NCI-H748 (cell line): Measurements from ENCODE around the gene REXO4.

Source experiments
- DNase-seq: peaks from one replicate; lab custom pipeline; 2025; ENCODE audit not compliant: unreplicated experiment; lab: John Stamatoyannopoulos, UW

Gene REXO4

GRCh38 chr9:133370685-133371084 is 47.1 kb downstream of the REXO4 start:
- no peak for DNase-seq

DNA sequence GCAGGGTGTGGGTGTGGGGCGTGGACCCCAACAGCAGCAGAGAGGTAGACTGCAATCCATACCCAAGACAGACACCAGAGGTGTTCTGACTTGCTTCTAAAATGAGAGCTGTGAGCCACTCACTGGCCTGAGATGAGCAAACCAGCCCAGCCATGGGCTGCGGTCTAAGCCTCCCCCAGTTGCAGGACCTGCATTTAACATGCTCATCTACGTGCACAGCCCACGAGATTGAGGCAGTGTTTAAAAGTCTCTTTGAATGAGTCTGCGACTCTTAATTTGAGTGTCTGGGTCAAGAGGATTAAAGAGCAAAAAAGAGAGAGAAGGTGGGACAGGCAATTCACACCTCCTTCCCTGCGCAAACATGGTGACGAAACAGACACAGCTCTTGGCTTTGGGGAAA is 47.9 kb downstream of the REXO4 start:
- no peak for DNase-seq

DNA sequence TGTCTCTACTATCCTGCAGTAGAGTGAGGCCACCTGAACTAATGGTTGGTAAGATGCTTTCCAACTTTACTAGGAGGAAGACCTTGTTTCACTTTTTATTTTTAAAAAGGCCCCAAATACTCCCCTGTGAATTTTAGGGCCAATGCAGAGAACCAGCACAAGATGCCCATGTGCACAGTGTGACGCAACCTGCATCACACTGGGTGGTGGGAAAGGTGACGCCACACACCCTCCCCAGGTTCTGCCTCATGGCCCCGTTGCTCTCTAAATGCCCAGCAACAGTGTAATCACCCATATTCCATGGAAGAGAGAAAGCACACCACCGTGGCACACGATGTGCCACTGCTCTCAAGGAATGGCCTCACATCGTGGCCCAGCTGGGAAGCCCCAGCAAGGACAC is 48.4 kb downstream of the REXO4 start:
- DNase-seq = no peak

DNA sequence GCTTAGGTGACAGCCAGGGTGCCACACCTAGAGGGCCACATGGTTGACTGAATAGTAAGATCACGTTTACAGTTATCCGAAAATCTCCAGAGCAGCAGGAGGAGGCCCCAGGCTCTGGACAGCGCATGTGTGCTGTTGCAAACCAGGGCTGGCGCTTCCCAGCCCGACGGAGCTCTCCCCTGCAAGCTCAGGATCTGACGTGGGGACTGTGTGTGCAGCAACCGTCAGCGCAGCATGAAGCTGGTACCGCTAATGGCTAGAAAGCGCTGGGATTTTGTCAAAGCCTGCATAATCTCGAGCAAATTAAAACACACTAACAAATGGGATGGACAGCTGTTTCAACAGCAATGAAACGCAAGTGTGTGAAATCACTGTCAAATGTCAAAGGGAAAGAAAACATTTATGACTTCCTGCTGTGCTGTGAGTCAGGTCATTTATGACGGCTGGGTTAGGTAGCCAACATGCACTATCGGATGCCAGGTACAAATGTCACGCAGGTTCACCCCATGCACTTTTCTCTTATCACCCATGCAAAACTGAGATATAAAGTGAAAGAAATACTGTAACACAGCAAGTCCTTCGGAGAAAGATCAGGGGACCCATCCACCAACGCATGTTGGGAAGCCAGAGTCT is 49.4 kb downstream of the REXO4 start:
- DNase-seq = peak; percentile 90

GRCh38 chr9:133367778-133368177 is 50.0 kb downstream of the REXO4 start:
- DNase-seq = no peak

DNA sequence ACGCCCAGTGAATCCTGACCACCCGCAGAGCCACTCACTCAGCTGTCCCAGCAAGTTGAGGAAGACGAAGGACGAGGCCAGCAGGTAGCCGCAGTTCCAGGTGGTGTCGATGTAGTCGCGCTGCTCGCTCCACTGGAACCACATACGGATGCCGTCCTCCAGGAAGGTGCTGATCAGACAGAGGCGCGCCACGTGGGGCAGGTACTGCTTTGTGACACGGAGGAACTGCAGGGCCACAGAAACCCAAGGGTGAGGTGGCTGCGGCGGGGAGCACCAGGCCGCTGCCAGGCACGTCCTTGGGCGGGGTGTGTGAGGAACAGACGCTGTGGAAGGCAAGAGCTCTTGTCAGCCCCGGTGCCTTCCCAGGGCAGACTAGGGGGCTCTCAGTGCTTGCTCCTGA is 50.6 kb downstream of the REXO4 start:
- no peak for DNase-seq

DNA sequence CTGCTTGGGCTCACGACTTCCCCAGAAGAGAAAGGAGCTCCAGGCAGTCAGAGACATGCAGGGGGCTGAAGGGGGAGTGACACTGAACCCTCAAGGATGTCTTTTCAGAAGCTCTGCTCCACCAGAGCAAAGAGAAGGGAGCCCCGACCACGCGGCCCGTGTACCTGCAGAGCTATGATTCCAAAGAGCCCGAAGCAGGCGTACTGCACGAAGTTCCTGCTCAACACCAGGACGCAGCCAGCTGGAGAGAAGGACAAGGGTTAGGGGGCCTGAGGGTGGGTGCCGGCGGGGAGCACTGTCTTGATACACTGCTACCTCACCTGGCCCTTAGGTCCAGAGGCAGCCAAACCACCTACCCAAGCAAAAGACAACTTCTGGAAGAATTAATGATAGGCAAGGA is 51.4 kb downstream of the REXO4 start:
- no peak for DNase-seq

- DNase-seq = no peak
Measured at GRCh38 chr9:133362359-133363044, 55.3 kb downstream of the REXO4 start.

DNA sequence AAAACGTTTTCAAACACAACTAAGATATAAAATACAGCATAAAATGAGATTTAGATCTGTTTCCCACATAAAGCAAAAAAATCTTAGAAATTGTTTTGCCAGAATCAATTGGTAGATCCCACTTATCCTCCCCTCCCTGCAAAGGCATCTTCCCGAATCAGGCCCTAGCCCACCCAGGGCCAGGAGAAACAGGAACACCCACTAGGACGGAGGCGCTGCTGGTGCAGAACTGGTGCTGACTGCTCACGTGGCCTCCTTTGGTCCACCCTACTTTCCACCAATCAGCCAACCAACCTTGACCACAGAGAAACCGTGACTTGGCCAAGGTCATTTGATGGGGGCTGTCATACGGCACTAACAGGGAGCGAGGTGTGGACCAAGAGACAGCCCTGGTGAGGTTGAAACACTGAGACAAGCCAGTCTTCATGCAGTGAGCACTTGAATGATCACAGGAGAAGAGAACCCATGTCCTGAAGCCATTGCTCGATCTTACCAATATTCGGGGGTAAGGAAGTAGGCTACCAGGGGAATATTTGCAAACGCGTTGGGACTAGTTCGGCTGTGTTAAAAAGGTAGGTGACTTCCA is 56.2 kb downstream of the REXO4 start:
- no peak for DNase-seq

GRCh38 chr9:133360400-133361393 is 57.1 kb downstream of the REXO4 start:
- no peak for DNase-seq

- peak; percentile 23 for DNase-seq
Measured at GRCh38 chr9:133359399-133360175, 58.2 kb downstream of the REXO4 start.

GRCh38 chr9:133357656-133358055 is 60.2 kb downstream of the REXO4 start:
- DNase-seq = no peak

DNA sequence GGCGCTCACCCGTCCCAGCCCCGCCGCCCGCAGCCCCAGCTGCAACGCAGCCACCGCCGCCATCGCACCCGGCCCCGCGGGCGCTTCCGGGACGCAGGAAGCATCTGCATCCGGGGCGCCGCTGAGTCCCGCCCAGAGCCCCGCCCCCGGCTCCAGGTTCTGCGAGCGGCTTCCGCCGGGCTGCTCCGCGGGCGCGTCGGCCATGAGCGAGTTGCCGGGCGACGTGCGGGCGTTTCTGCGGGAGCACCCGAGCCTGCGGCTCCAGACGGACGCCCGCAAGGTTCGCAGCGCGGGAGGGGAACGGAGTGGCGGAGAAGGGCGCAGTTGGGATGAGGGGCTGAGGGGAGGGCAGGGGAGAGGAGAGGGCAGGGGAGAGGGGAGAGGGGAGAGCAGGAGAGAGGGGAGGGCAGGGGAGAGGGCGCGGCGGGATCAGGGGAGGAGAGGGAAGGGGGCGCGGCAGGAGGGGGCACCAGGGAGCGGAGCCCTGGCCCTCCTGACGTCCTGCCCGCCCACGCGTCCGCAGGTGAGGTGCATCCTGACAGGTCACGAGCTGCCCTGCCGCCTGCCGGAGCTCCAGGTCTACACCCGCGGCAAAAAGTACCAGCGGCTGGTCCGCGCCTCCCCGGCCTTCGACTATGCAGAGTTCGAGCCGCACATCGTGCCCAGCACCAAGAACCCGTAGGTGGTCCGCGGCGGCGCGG is 61.3 kb downstream of the REXO4 start, which contains the start of the genes SURF1 and SURF2:
TSS of gene SURF1 (minus strand) at position 97 of the 701 bp plus-strand sequence. CDS start at position 63, 34 bp downstream.
TSS of gene SURF2 (plus strand) at position 160 of the 701 bp plus-strand sequence. CDS start at position 203, 43 bp downstream.
- peak; percentile 89 for DNase-seq
